Transverse colon (tissue), 4 donors: ENCODE measurements around the gene MOCS2. TPM values are rescaled to one million over a fixed set of nuclear protein-coding genes. Genes with fewer than 3 reads are reported as not detected.
"Not testable (repeated sequence)": the region's sequence is repeated elsewhere in the genome, so short reads cannot be mapped to it uniquely, and the experiment has no call there.

ENCODE experiments used
- DNase-seq: peaks from one replicate; pipeline ENCODE4 v3.0.0-alpha.2; 2019
- H3K27ac ChIP-seq, 4 donors: fragments of 200-600 bp; sonication (generic); 2 replicates each; pipeline ENCODE4 v1.5.1; 2016 to 2018; ENCODE audit warnings: inconsistent platforms in 4 of 4
- H3K27me3 ChIP-seq: fragments of 200-600 bp; sonication (generic); 2 replicates; pipeline ENCODE4 v1.5.1; 2017; ENCODE audit warnings: inconsistent platforms
- H3K36me3 ChIP-seq, 4 donors: fragments of 200-600 bp; sonication (generic); 2 replicates each; pipeline ENCODE4 v1.5.1; 2017 to 2019; ENCODE audit warnings: inconsistent platforms in 4 of 4
- H3K4me1 ChIP-seq, 4 donors: fragments of 200-600 bp; sonication (generic); 2 replicates each; pipeline ENCODE4 v1.5.1; 2017 to 2020; ENCODE audit warnings: inconsistent platforms in 4 of 4
- H3K4me3 ChIP-seq, 4 donors: fragments of 200-600 bp; sonication (generic); 1 replicate in 1 of 4; 2 replicates in 3 of 4; pipeline versions ENCODE4 v1.5.1 to v1.6.1; 2017 to 2019; ENCODE audit warnings: inconsistent platforms in 4 of 4
- H3K9me3 ChIP-seq, 2 donors: fragments of 200-600 bp; sonication (generic); 2 replicates each; pipeline ENCODE4 v1.5.1; 2017 to 2019; ENCODE audit warnings: inconsistent platforms in 2 of 2
- EP300 ChIP-seq: sonication (generic); formaldehyde crosslinking; IDR thresholded peaks from one replicate; pipeline ENCODE4 v1.6.1; 2017; ENCODE audit warnings: antibody characterized with exemption, low read depth
- POLR2A ChIP-seq: fragments of 450-650 bp; IDR thresholded peaks from one replicate; pipeline ENCODE4 v1.6.1; 2016; ENCODE audit warnings: antibody characterized with exemption, mild to moderate bottlenecking, moderate library complexity
- POLR2AphosphoS5 ChIP-seq, 3 donors: sonication (generic); formaldehyde crosslinking; IDR thresholded peaks; one replicate each; pipeline ENCODE4 v1.6.1; 2016; ENCODE audit warnings: antibody characterized with exemption in 3 of 3
- WGBS, 2 donors: methylation state at CpG; one replicate each; pipeline ENCODE4 v1.1.5; 2018; ENCODE audit warnings: low coverage in 1 of 2; 5-methylcytosine and 5-hydroxymethylcytosine counted together
- in situ Hi-C, 4 donors: fragments of 200-750 bp; cut with MboI; loops; one replicate each; pipeline versions ENCODE4 v1.15.0 to v1.15.1; 2017; ENCODE audit warnings: low sequenced_read_pairs in 3 of 4, low pct_ligation_motif_present in 1 of 4, low pct_unique_long_range_greater_than_20kb in 1 of 4
- intact Hi-C: fragments of 100-400 bp; cut with DNase I; formaldehyde crosslinking; loops from one replicate; pipeline ENCODE4 v1.15.1; 2023; ENCODE audit warnings: low total_unique reads
- total RNA-seq, 4 donors: library from RNA; depleted of rRNA; stranded (reverse); fragments of >200 nt; gene quantifications; one replicate each; pipeline ENCODE4 v1.1.0, GENCODE V29; 2016
- TF ChIP-seq, protein P1 (sequence below), 5 experiments: fragments of 200-600 bp in 3 of 5; fragments of 450-650 bp in 2 of 5; sonication (generic) in 3 of 5; IDR thresholded peaks; 1 replicate in 2 of 5; 2 replicates in 3 of 5; pipeline ENCODE4 v1.5.1; 2016 to 2017; ENCODE audit warnings: antibody characterized with exemption in 5 of 5, inconsistent platforms in 3 of 5, mild to moderate bottlenecking in 2 of 5, moderate library complexity in 1 of 5

MOCS2 gene
- total RNA-seq, 4 donors from 2014 or later = 7.0 to 36.8 (median 23.5) TPM

DNA sequence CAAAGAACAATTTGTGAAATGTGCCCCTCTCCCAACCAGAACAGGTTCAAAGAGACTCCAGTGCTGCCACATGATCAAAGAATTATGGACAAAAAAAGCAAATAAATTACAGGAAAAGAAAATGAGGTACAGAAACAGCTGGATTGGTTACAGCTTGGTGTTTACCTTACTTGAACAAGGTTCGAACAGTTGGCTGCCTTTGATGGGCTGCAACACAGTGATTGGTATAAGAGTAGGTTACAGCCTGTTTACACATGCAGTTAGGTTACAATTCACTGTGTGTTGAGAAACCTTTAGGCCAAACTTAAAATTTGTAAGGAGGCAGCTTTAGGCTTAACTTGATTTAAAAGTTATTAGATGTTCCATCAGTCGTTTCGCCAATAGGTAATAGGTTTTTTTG is 3.4 kb upstream of the MOCS2 start:
- no peak overlapping the region for H3K4me3 ChIP-seq
- no peak for DNase-seq
- H3K36me3 ChIP-seq = no peaks in the 10 kb centered on the region
- in situ Hi-C loops = no loop called here
- TF ChIP-seq POLR2A (no peak), POLR2AphosphoS5 (IDR thresholded peaks at IDR 0.05) (no peak), EP300 (no peak)
- TF ChIP-seq, protein P1, sequence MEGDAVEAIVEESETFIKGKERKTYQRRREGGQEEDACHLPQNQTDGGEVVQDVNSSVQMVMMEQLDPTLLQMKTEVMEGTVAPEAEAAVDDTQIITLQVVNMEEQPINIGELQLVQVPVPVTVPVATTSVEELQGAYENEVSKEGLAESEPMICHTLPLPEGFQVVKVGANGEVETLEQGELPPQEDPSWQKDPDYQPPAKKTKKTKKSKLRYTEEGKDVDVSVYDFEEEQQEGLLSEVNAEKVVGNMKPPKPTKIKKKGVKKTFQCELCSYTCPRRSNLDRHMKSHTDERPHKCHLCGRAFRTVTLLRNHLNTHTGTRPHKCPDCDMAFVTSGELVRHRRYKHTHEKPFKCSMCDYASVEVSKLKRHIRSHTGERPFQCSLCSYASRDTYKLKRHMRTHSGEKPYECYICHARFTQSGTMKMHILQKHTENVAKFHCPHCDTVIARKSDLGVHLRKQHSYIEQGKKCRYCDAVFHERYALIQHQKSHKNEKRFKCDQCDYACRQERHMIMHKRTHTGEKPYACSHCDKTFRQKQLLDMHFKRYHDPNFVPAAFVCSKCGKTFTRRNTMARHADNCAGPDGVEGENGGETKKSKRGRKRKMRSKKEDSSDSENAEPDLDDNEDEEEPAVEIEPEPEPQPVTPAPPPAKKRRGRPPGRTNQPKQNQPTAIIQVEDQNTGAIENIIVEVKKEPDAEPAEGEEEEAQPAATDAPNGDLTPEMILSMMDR (IDR thresholded peaks at IDR 0.05) = no peak
- intact Hi-C loops = no loop called here
- H3K4me1 ChIP-seq = peaks cover 0 to 20% (median 15%) of the 10 kb centered on the region in 4 donors
- no peak overlapping the region for H3K27ac ChIP-seq
- no peaks in the 10 kb centered on the region for H3K27me3 ChIP-seq
- 83 to 89% methylated on average over 3 of the region's 3 CpGs for WGBS, 2 donors
- H3K9me3 ChIP-seq = no peaks in the 10 kb centered on the region

DNA sequence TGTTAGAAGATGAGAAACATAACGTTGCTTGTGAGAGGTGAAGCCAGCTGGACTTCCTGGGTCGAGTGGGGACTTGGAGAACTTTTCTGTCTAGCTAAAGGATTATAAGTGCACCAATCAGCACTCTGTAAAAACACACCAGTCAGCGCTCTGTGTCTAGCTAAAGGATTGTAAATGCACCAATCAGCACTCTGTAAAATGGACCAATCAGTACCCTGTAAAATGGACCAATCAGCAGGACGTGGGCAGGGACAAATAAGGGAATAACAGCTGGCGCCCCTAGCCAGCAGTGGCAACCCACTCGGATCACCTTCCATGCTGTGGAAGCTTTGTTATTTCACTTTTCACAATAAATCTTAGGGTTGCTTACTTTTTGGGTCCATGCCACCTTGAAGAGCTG is 2.8 kb upstream of the MOCS2 start:
- intact Hi-C loops, H3K9me3 ChIP-seq, H3K36me3 ChIP-seq, H3K27me3 ChIP-seq, in situ Hi-C loops, H3K27ac ChIP-seq, H3K4me3 ChIP-seq, DNase-seq: not testable (repeated sequence)
- peaks cover 0 to 25% (median 19%) of the 10 kb centered on the region in 4 donors for H3K4me1 ChIP-seq
- 94 to 96% methylated on average over 4 to 6 of the region's 6 CpGs for WGBS, 2 donors

DNA sequence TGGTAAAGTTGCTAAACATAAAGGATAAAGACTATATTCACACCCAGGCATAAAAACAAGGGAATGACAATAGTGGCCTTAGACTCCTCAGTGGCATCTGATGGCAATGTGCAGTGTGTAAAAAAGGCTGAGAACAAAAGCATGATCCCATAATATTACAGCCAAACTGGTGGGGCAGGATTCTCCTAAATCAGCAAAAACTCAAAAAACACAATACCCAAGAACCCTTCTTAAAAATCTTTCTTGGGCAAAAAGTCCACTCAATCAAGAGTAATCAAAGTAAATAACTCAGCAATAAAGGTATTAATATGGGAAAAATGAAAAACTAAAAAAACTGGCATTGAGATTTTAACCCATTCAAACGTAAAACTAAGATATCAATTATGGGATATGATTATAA is 1.6 kb upstream of the MOCS2 start:
- Histone ChIP-seq H3K4me1 (peaks cover 0 to 25% (median 19%) of the 10 kb centered on the region in 4 donors), H3K27me3 (no peaks in the 10 kb centered on the region), H3K4me3 (no peak overlapping the region), H3K36me3 (no peaks in the 10 kb centered on the region), H3K27ac (no peak overlapping the region), H3K9me3 (no peaks in the 10 kb centered on the region)
- intact Hi-C loops (no loop called here), in situ Hi-C loops (no loop called here)
- DNase-seq = no peak
- TF ChIP-seq, protein P1 (IDR thresholded peaks at IDR 0.05) = no peak
- TF ChIP-seq POLR2A (no peak), EP300 (no peak), POLR2AphosphoS5 (IDR thresholded peaks at IDR 0.05) (no peak)
- 98 to 100% methylated on average over 1 of the region's 1 CpG for WGBS, 2 donors

DNA sequence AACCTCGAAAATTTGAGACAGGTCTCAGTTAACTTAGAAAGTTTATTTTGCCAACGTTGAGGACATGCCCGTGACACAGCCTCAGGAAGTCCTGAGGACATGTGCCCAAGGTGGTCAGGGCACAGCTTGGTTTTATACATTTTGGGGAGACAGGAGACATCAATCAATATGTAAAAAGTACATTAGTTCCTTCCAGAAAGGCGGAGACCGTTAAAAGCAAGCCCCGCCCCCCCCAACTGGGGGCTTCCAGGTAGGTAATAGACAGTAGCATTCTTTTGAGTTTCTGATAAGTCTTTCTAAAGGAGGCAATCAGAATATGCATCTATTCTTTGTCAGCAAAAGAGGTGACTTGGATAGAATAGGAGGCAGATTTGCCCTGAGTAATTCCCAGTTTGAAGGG is 599 bp upstream of the MOCS2 start:
- Histone ChIP-seq H3K9me3 (no peaks in the 10 kb centered on the region), H3K27ac (peak overlapping the region; percentile 82 to 89 (median 88)), H3K4me3 (peak overlapping the region; percentile 51 to 97 (median 76)), H3K4me1 (peaks cover 0 to 25% (median 19%) of the 10 kb centered on the region in 4 donors), H3K36me3 (no peaks in the 10 kb centered on the region), H3K27me3 (no peaks in the 10 kb centered on the region)
- intact Hi-C loops (no loop called here), in situ Hi-C loops (no loop called here)
- TF ChIP-seq POLR2A = no peak
- TF ChIP-seq EP300 = no peak
- TF ChIP-seq, protein P1 (IDR thresholded peaks at IDR 0.05) = no peak
- TF ChIP-seq POLR2AphosphoS5 (IDR thresholded peaks at IDR 0.05) = no peak
- 19% methylated on average over 6 of the region's 6 CpGs; no CpG with 5 or more reads in 1 of the 2 donors for WGBS, 2 donors
- DNase-seq = no peak

DNA sequence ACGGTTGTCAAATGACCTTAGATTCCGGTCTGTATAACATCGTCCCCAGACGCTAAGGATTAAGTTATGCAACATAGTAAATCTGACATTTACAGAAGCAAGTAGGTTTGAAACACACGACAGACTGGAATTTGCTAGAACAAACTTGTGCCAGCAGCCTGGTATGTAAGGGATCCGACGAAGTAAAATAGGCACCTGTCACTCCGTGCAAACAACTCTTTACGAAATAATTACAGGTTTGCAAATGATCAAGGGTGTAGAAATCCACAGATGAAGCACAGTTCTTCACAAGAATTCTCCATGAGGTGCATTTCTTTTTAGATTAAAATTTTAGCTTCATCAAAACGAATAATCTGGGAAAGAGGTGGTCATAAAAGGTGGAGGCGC is 508 bp downstream of the MOCS2 start:
- in situ Hi-C loops = no loop called here

More for the DNA sequence above, 508 bp downstream of the MOCS2 start:
- Histone ChIP-seq H3K4me3 (peak overlapping the region; percentile 51 to 97 (median 76)), H3K27me3 (no peaks in the 10 kb centered on the region), H3K36me3 (no peaks in the 10 kb centered on the region), H3K27ac (peak overlapping the region; percentile 82 to 89 (median 88)), H3K9me3 (no peaks in the 10 kb centered on the region), H3K4me1 (peaks cover 0 to 25% (median 19%) of the 10 kb centered on the region in 4 donors)
- WGBS, 2 donors = 2 to 4% methylated on average over 9 to 11 of the region's 11 CpGs
- intact Hi-C loops = no loop called here
- no peak for TF ChIP-seq POLR2A
- no peak for TF ChIP-seq POLR2AphosphoS5 (IDR thresholded peaks at IDR 0.05)
- TF ChIP-seq, protein P1 (IDR thresholded peaks at IDR 0.05) = no peak
- no peak for TF ChIP-seq EP300
- no peak for DNase-seq
